Measurements from ENCODE around the gene CCT8L2. TPM values are rescaled to one million over a fixed set of nuclear protein-coding genes. Genes with fewer than 3 reads are reported as not detected.

Gene CCT8L2, protein sequence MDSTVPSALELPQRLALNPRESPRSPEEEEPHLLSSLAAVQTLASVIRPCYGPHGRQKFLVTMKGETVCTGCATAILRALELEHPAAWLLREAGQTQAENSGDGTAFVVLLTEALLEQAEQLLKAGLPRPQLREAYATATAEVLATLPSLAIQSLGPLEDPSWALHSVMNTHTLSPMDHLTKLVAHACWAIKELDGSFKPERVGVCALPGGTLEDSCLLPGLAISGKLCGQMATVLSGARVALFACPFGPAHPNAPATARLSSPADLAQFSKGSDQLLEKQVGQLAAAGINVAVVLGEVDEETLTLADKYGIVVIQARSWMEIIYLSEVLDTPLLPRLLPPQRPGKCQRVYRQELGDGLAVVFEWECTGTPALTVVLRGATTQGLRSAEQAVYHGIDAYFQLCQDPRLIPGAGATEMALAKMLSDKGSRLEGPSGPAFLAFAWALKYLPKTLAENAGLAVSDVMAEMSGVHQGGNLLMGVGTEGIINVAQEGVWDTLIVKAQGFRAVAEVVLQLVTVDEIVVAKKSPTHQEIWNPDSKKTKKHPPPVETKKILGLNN
- not detected in 5 replicates for total RNA-seq (2022; extraction: Qiagen RNA extraction)

DNA sequence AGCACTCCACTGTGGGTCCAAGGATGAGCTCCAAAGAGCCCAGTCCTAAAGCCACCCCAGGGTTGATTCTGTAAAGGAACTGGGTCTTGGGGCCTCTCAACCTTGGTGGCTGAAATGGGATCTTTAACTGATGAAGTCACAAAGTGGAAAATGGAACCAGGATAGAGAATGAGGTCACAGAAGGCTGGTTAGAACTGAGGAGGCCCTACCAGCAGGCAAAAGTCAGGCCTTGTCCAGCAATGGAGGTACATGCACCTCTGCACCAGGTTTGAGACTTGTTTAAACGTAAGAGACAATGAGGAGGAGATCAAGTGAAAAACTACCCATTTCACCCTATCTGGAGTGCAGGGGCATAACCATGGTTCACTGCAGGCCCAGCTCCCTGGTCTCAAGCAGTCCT, at the start of gene CCT8L2:
TSS of gene CCT8L2 (minus strand) at position 101 of the 400 bp plus-strand sequence. CDS start 260 bp downstream, outside the sequence.

Other genes with a start within 250 kb of the CCT8L2 start
- not detected in 5 replicates for gene XKR3, start 232.6 kb upstream of the CCT8L2 start, total RNA-seq (2022; extraction: Qiagen RNA extraction)